ENCODE data around the gene SNX19. TPM values are rescaled to one million over a fixed set of nuclear protein-coding genes. Genes with fewer than 3 reads are reported as not detected.

The SNX19 gene
- total RNA-seq, result 100 to 1,000 TPM in 2 of 3 donors, 10 to 100 TPM in 1; 91.0 to 119 (median 100) TPM

GRCh38 chr11:130916238-130916855, at the start of gene SNX19:
Gene SNX19, minus strand, starts transcription at chr11:130916479. Its CDS starts 540 bp downstream, at chr11:130915939.
- no peaks in the 10 kb centered on the region for H3K36me3 ChIP-seq
- H3K27ac ChIP-seq, result peak within 1 kb of the TSS; percentile 87 to 93
- DNase-seq (ENCODE audit: low spot score in 2 of 2), result peak; percentile 86 to 88
- TF ChIP-seq CTCF (IDR thresholded peaks at IDR 0.05) (peak; percentile 72 to 94 (median 75)), POLR2A (IDR thresholded peaks at IDR 0.05) (no peak), POLR2AphosphoS5 (IDR thresholded peaks at IDR 0.05) (peak; percentile 91 to 98 (median 93))
- peaks cover 3 to 6% of the 10 kb centered on the region in 2 donors for H3K4me1 ChIP-seq
- H3K9me3 ChIP-seq, result no peaks in the 10 kb centered on the region
- peak within 1 kb of the TSS; percentile 72 to 99 (median 95) for H3K4me3 ChIP-seq
- intact Hi-C loops (cut with DNase I; ENCODE audit: low total_unique reads), result no loop called here
- H3K27me3 ChIP-seq, result no peaks in the 10 kb centered on the region

GRCh38 chr11:130964058-130964792, 47.9 kb upstream of the SNX19 start:
- no peaks in the 10 kb centered on the region for H3K4me1 ChIP-seq
- no peaks in the 10 kb centered on the region for H3K27me3 ChIP-seq
- H3K4me3 ChIP-seq, result no peak overlapping the region
- intact Hi-C loops (cut with DNase I; ENCODE audit: low total_unique reads), result loop anchor here (5.0 kb wide), 1 partner anchor 268 kb away; no protein-coding TSS in a partner anchor
- DNase-seq (ENCODE audit: low spot score in 2 of 2), result no peak
- TF ChIP-seq POLR2AphosphoS5 (IDR thresholded peaks at IDR 0.05), result no peak
- no peak for TF ChIP-seq CTCF (IDR thresholded peaks at IDR 0.05)
- no peak for TF ChIP-seq POLR2A (IDR thresholded peaks at IDR 0.05)
- no peak overlapping the region for H3K27ac ChIP-seq
- H3K9me3 ChIP-seq, result peaks cover 0 to 9% of the 10 kb centered on the region in 2 donors
- no peaks in the 10 kb centered on the region for H3K36me3 ChIP-seq

GRCh38 chr11:130947889-130948288, 31.6 kb upstream of the SNX19 start:
- no peak for DNase-seq (ENCODE audit: low spot score in 2 of 2)
- Histone ChIP-seq H3K36me3 (no peaks in the 10 kb centered on the region), H3K27me3 (no peaks in the 10 kb centered on the region), H3K4me1 (no peaks in the 10 kb centered on the region), H3K9me3 (no peaks in the 10 kb centered on the region), H3K4me3 (peak overlapping the region in 2 of 3 donors; percentile 20 to 25), H3K27ac (peak overlapping the region; percentile 70 to 80)
- TF ChIP-seq CTCF (IDR thresholded peaks at IDR 0.05) (no peak), POLR2AphosphoS5 (IDR thresholded peaks at IDR 0.05) (no peak), POLR2A (IDR thresholded peaks at IDR 0.05) (no peak)
- intact Hi-C loops (cut with DNase I; ENCODE audit: low total_unique reads), result no loop called here

GRCh38 chr11:130947481-130947880, 31.2 kb upstream of the SNX19 start:
- no peaks in the 10 kb centered on the region for H3K9me3 ChIP-seq
- H3K4me1 ChIP-seq, result no peaks in the 10 kb centered on the region
- peak in 1 of 2 donors; percentile 40 for DNase-seq (ENCODE audit: low spot score in 2 of 2)
- no peaks in the 10 kb centered on the region for H3K27me3 ChIP-seq
- H3K27ac ChIP-seq, result peak overlapping the region; percentile 70 to 80
- no peaks in the 10 kb centered on the region for H3K36me3 ChIP-seq
- peak overlapping the region in 2 of 3 donors; percentile 20 to 25 for H3K4me3 ChIP-seq
- intact Hi-C loops (cut with DNase I; ENCODE audit: low total_unique reads), result no loop called here
- TF ChIP-seq CTCF (IDR thresholded peaks at IDR 0.05), result no peak
- no peak for TF ChIP-seq POLR2AphosphoS5 (IDR thresholded peaks at IDR 0.05)
- TF ChIP-seq POLR2A (IDR thresholded peaks at IDR 0.05), result no peak

- TF ChIP-seq POLR2AphosphoS5 (IDR thresholded peaks at IDR 0.05) (no peak), POLR2A (IDR thresholded peaks at IDR 0.05) (no peak), CTCF (IDR thresholded peaks at IDR 0.05) (no peak)
- Histone ChIP-seq H3K9me3 (no peaks in the 10 kb centered on the region), H3K36me3 (no peaks in the 10 kb centered on the region), H3K4me3 (no peak overlapping the region), H3K27me3 (no peaks in the 10 kb centered on the region), H3K4me1 (no peaks in the 10 kb centered on the region), H3K27ac (peak overlapping the region; percentile 10 to 59)
- DNase-seq (ENCODE audit: low spot score in 2 of 2), result no peak
- intact Hi-C loops (cut with DNase I; ENCODE audit: low total_unique reads), result no loop called here
Observed at GRCh38 chr11:130947058-130947457, 30.8 kb upstream of the SNX19 start.
